Glomerular visceral epithelial cell (primary cell): Measurements from ENCODE around the gene P2RX2.

Experiments used
- DNase-seq: peaks from one replicate; pipeline ENCODE4 v3.0.0-alpha.2; 2016; ENCODE audit errors: extremely low spot score

P2RX2 gene

DNA sequence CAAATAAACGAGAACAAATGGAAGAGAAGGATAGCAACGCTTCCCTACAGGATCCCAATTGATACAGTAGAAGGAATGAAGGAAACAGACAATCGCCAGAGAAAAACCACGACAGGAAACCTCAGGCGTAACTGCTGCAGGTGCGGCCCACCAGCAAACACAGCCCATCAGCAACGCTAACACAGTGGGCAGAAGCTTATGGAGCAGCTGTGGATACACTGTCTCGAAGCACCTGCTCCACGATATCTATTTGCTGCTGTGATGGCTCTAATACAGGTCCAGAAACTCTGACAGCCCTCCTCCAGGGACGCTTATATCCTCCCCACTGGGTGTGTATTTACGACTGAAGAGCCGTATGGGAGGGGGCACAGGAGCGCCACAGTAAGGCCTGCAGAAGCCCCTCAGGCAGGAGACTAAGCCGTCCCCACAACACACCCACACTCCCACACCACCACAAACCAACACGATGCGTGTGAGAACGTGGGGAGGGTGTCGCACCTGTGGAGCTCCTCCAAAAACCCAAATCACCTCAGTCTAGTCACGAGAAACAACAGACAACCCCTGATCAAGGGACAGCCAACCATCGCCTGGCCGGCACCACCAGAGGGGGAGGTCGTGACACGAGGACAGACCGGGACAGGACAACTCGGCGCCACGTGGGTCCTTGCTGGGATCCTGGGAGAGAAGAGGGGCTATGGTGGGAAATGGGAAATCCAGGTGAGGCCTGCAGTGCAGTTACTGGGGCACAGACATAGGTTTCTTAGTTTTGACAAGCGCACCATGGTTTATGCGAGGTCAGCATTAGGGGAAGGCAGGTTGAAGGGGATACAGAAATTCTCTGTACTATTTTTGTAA is 44.6 kb downstream of the P2RX2 start:
- DNase-seq, result no peak

- DNase-seq, result no peak
These were observed 45.9 kb downstream of the P2RX2 start for GRCh38 chr12:132664206-132665148.

DNA sequence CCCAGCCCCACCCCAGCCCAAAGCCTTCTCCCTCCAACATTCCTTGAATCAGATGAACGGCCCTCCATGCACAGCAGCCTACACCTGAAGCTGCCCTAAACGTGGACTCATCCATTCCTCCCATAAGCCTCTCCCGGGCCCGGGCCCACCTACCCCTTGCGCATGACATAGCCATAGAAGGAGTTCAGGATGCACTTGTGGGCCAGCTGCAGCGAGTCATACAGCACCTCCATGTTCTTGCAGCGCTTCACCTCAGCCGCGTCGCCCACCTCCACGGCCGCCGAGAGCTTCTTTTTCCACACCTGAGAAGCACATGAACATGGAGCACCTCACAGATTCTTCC is 46.5 kb downstream of the P2RX2 start:
- no peak for DNase-seq

- DNase-seq, result no peak
These were observed 47.2 kb downstream of the P2RX2 start for GRCh38 chr12:132665794-132666193.

DNA sequence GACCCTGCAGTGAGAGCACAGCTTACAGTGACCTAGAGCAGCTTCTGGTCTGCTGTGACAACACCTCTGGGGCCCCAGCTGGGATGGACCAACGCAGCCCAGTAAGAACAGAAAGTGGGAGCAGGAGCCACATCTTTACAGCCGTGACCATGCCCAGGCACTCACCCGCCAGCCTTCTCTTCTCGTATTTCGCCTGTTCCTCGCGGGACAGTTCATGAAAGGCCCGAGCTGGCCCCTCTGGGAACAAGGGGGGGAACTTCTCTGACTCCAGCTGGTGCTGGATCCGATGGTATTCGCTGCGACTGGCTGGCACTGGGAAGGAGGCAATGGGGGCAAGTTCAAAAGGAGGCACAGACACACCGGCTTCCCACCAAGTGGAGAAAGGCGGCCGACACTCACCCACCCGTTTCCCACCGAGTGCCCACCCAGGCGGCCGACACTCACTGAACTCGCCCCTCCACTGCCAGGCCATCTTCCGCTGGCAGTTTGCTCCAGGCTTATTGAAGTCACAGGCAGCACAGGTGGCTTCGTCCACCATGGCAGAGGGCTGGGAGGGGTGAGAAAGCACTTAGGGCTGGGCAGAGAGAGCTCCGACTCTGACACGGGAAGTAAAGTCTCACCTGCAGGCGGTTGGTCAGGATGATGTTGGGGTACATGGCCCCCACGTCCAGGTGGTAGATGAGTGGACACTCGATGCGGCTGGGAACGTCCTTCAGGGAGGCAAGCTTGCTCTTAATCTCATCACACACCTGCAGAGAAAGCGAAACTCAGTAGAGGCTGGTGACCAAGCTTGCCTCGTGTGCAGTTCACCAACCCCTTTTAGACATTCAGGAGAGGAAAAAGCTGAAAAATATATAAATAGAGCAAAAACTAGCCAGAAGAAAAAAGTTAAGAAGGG is 49.9 kb downstream of the P2RX2 start:
- no peak for DNase-seq

DNA sequence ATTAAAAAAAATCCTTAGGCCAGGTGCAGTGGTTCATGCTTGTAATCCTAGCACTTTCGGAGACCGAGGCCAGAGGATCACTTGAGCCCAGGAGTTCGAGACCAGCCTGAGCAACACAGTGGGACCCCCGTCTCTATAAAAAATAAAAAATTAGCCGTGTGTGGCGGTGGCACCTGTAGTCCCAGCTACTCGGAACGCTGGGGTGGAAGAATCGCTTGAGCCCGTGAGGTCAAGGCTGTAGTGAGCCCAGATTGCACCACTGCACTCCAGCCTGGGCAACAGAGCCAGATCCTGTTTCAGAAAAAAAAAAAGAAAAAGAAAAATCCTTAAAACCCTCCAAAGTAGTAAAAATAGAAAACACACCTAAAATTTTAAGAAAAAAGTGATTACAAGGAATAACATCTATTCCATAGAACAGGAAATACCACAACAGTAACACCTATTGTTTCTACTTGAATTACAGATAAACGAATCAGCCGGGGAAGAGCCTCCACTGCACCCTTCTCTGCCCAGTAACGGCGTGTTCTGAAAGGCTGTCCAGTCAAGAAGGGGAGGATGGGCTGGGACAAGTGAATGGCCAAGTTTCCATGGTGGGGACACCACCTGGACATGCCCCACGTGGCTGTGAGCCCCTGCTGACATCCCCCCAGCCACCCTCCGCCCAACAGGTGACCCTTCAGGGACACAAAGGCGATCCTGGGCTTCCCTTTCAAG is 50.7 kb downstream of the P2RX2 start:
- no peak for DNase-seq
